H9 (cell line): ENCODE measurements around the gene TPBG. TPM values are rescaled to one million over a fixed set of nuclear protein-coding genes. Genes with fewer than 3 reads are reported as not detected.

ENCODE experiments used
- DNase-seq: peaks from one replicate; pipeline ENCODE4 v3.0.0-alpha.2; 2017
- H2AFZ ChIP-seq: one replicate; pipeline ENCODE4 v1.6.1; 2013; ENCODE audit warnings: mild to moderate bottlenecking, low read length, control low read depth, moderate library complexity
- H2AK5ac ChIP-seq: 2 replicates; pipeline ENCODE4 v1.6.1; 2013; ENCODE audit warnings: low read length, control low read depth, mixed read lengths; ENCODE audit not compliant: insufficient read length
- H2BK120ac ChIP-seq: one replicate; pipeline ENCODE4 v1.6.1; 2013; ENCODE audit warnings: low read depth, mild to moderate bottlenecking, low read length, control low read depth, inconsistent platforms; ENCODE audit not compliant: poor library complexity, severe bottlenecking
- H2BK12ac ChIP-seq: 2 replicates; pipeline ENCODE4 v1.6.1; 2013; ENCODE audit warnings: low read length, control low read depth, mixed read lengths, low read depth; ENCODE audit not compliant: insufficient read length
- H2BK15ac ChIP-seq: 2 replicates; pipeline ENCODE4 v1.6.1; 2013; ENCODE audit warnings: low read depth, low read length, control low read depth
- H2BK20ac ChIP-seq: one replicate; pipeline ENCODE4 v1.6.1; 2013; ENCODE audit warnings: low read depth, mild to moderate bottlenecking, low read length, control low read depth, inconsistent platforms; ENCODE audit not compliant: poor library complexity, severe bottlenecking
- H2BK5ac ChIP-seq: 2 replicates; pipeline ENCODE4 v1.6.1; 2013; ENCODE audit warnings: low read length, control low read depth, mixed read lengths; ENCODE audit not compliant: insufficient read length
- H3K14ac ChIP-seq: 2 replicates; pipeline ENCODE4 v1.6.1; 2013; ENCODE audit warnings: low read length, control low read depth; ENCODE audit not compliant: insufficient read depth
- H3K18ac ChIP-seq: 2 replicates; pipeline ENCODE4 v1.6.1; 2013; ENCODE audit warnings: low read depth, mild to moderate bottlenecking, mixed read lengths, low read length, control low read depth; ENCODE audit not compliant: insufficient read length
- H3K23ac ChIP-seq: 2 replicates; pipeline ENCODE4 v1.6.1; 2013; ENCODE audit warnings: low read length, control low read depth, mixed read lengths, low read depth; ENCODE audit not compliant: insufficient read length
- H3K23me2 ChIP-seq: 2 replicates; pipeline ENCODE4 v1.6.1; 2013; ENCODE audit warnings: low read depth, mild to moderate bottlenecking, mixed read lengths, low read length, control low read depth; ENCODE audit not compliant: insufficient read length, poor library complexity, severe bottlenecking
- H3K27ac ChIP-seq: 2 replicates; pipeline ENCODE4 v1.5.1; 2013; ENCODE audit warnings: low read length, control low read depth, mixed read lengths, low read depth; ENCODE audit not compliant: insufficient read length
- H3K27me3 ChIP-seq: 2 replicates; pipeline ENCODE4 v1.6.1; 2013; ENCODE audit warnings: low read length, control low read depth, inconsistent platforms; ENCODE audit not compliant: insufficient read depth
- H3K4ac ChIP-seq: 2 replicates; pipeline ENCODE4 v1.6.1; 2013; ENCODE audit warnings: low read depth, mild to moderate bottlenecking, control low read depth, inconsistent platforms, low read length, moderate library complexity
- H3K4me1 ChIP-seq: 2 replicates; pipeline ENCODE4 v1.6.1; 2013; ENCODE audit warnings: low read length, control low read depth, inconsistent platforms; ENCODE audit not compliant: insufficient read depth
- H3K4me2 ChIP-seq: 2 replicates; pipeline ENCODE4 v1.6.1; 2013; ENCODE audit warnings: low read length, control low read depth, mixed read lengths; ENCODE audit not compliant: insufficient read length, insufficient read depth
- H3K56ac ChIP-seq: 2 replicates; pipeline ENCODE4 v1.6.1; 2013; ENCODE audit warnings: low read depth, mild to moderate bottlenecking, mixed read lengths, low read length, control low read depth; ENCODE audit not compliant: insufficient read length
- H3K79me1 ChIP-seq: 2 replicates; pipeline ENCODE4 v1.6.1; 2013; ENCODE audit warnings: low read depth, mild to moderate bottlenecking, moderate library complexity, low read length, control low read depth, inconsistent platforms; ENCODE audit not compliant: insufficient read depth, poor library complexity, severe bottlenecking
- H3K79me2 ChIP-seq: 2 replicates; pipeline ENCODE4 v1.6.1; 2013; ENCODE audit warnings: low read length, control low read depth, inconsistent platforms; ENCODE audit not compliant: insufficient read depth
- H3K9ac ChIP-seq: 2 replicates; pipeline ENCODE4 v1.6.1; 2013; ENCODE audit warnings: low read length, control low read depth, mixed read lengths; ENCODE audit not compliant: insufficient read length; ENCODE audit errors: extremely low read depth
- H3K9me3 ChIP-seq: one replicate; pipeline ENCODE4 v1.6.1; 2013; ENCODE audit warnings: low read depth, low read length, inconsistent platforms; ENCODE audit not compliant: control insufficient read depth
- H3T11ph ChIP-seq: one replicate; pipeline ENCODE4 v1.6.1; 2013; ENCODE audit warnings: mild to moderate bottlenecking, low read length, control low read depth, inconsistent platforms
- H4K20me1 ChIP-seq: one replicate; pipeline ENCODE4 v1.6.1; 2013; ENCODE audit not compliant: control insufficient read depth, insufficient read length, insufficient read depth
- H4K5ac ChIP-seq: 2 replicates; pipeline ENCODE4 v1.6.1; 2013; ENCODE audit warnings: low read depth, mild to moderate bottlenecking, mixed read lengths, low read length, control low read depth; ENCODE audit not compliant: insufficient read length
- H4K8ac ChIP-seq: replicated peaks from 2 replicates; pipeline ENCODE4 v1.6.1; 2013; ENCODE audit warnings: low read length, control low read depth, mixed read lengths, low read depth; ENCODE audit not compliant: insufficient read length
- H4K91ac ChIP-seq: 2 replicates; pipeline ENCODE4 v1.6.1; 2013; ENCODE audit warnings: low read depth, mild to moderate bottlenecking, moderate library complexity, mixed read lengths, low read length, control low read depth; ENCODE audit not compliant: insufficient read length
- H3K27ac Mint-ChIP-seq, 3 experiments: 2 replicates in 2 of 3; 3 replicates in 1 of 3; pipeline ENCODE4 v1.8.0; 2020 to 2021; ENCODE audit warnings: mixed read lengths in 3 of 3, mild to moderate bottlenecking in 1 of 3, moderate library complexity in 1 of 3
- H3K27me3 Mint-ChIP-seq: 2 replicates; pipeline ENCODE4 v1.8.0; 2021; ENCODE audit warnings: low read depth, mild to moderate bottlenecking, moderate library complexity, mixed read lengths
- H3K36me3 Mint-ChIP-seq, 3 experiments: 2 replicates in 2 of 3; 3 replicates in 1 of 3; pipeline ENCODE4 v1.8.0; 2020 to 2021; ENCODE audit warnings: low read depth in 3 of 3, mixed read lengths in 3 of 3; ENCODE audit not compliant: insufficient read depth in 1 of 3
- H3K4me1 Mint-ChIP-seq, 2 experiments: 2 replicates each; pipeline ENCODE4 v1.8.0; 2020; ENCODE audit warnings: mixed read lengths in 2 of 2
- H3K4me3 Mint-ChIP-seq, 2 experiments: 2 replicates in 1 of 2; 3 replicates in 1 of 2; pipeline ENCODE4 v1.8.0; 2020 to 2021; ENCODE audit warnings: mild to moderate bottlenecking in 2 of 2, mixed read lengths in 2 of 2, moderate library complexity in 1 of 2
- H3K9me3 Mint-ChIP-seq, 2 experiments: 2 replicates in 1 of 2; 3 replicates in 1 of 2; pipeline ENCODE4 v1.8.0; 2020; ENCODE audit warnings: mild to moderate bottlenecking in 2 of 2, mixed read lengths in 2 of 2, moderate library complexity in 1 of 2
- CTCF ChIP-seq: fragments of 200-600 bp; sonication (generic); conservative IDR thresholded peaks from 3 replicates; pipeline ENCODE4 v1.8.0; 2021; ENCODE audit warnings: antibody characterized with exemption, mild to moderate bottlenecking
- WGBS: extraction: QIAGEN DNeasy Blood & Tissue Kit; methylation state at CpG from one replicate; pipeline ENCODE4 v1.1.7; 2013; ENCODE audit warnings: missing lambda C conversion rate, low lambda C conversion rate, mixed read lengths; ENCODE audit not compliant: insufficient read length; ENCODE audit errors: extremely low coverage; 5-methylcytosine and 5-hydroxymethylcytosine counted together
- total RNA-seq: library from RNA; stranded (reverse); gene quantifications from 2 replicates; pipeline ENCODE4 v1.2.1, GENCODE V29; 2021

TPBG gene
- total RNA-seq, 1 experiment from 2014 or later = 19.0 TPM

GRCh38 chr6:82372656-82373055, 9.0 kb downstream of the TPBG start:
- Histone ChIP-seq H4K20me1 (no peaks in the 10 kb centered on the region), H3K18ac (no peak overlapping the region), H3K27ac (no peak overlapping the region), H3T11ph (no peak overlapping the region), H3K23me2 (no peaks in the 10 kb centered on the region), H3K79me2 (no peaks in the 10 kb centered on the region), H2BK12ac (no peak overlapping the region), H3K14ac (no peak overlapping the region), H3K79me1 (no peaks in the 10 kb centered on the region), H2BK15ac (no peak overlapping the region), H3K23ac (no peak overlapping the region), H2AFZ (no peak overlapping the region), H3K9ac (no peak overlapping the region), H4K91ac (no peak overlapping the region), H3K56ac (no peak overlapping the region), H4K5ac (no peak overlapping the region), H2BK20ac (no peak overlapping the region), H3K4me1 (no peaks in the 10 kb centered on the region), H3K4me2 (no peak overlapping the region), H2BK120ac (no peak overlapping the region), H4K8ac (no peak overlapping the region), H2BK5ac (no peak overlapping the region), H3K9me3 (no peaks in the 10 kb centered on the region), H3K27me3 (no peaks in the 10 kb centered on the region), H2AK5ac (no peak overlapping the region), H3K4ac (no peak overlapping the region)
- Mint-ChIP-seq H3K4me1 (peaks cover 0 to 6% of the 10 kb centered on the region in 2 experiments; a peak in 2 of 4 replicates), H3K9me3 (peaks cover 15 to 22% of the 10 kb centered on the region in 2 experiments; a peak in 4 of 5 replicates), H3K27me3 (no peaks in the 10 kb centered on the region), H3K27ac (no peak overlapping the region), H3K36me3 (peaks cover 16 to 21% (median 17%) of the 10 kb centered on the region in 3 experiments), H3K4me3 (no peak overlapping the region)
- DNase-seq = no peak
- TF ChIP-seq CTCF = no peak
- no CpG with 5 or more reads among the region's 3 CpGs for WGBS
